ENCODE data around the gene ZNF138.
"Not testable (repeated sequence)": the region's sequence is repeated elsewhere in the genome, so short reads cannot be mapped to it uniquely, and the experiment has no call there.

Gene ZNF138

GRCh38 chr7:64849924-64850499 is 55.8 kb downstream of the ZNF138 start:
- H3K9ac ChIP-seq (ENCODE audit: low read length), result no peak overlapping the region
- H3K27ac ChIP-seq (ENCODE audit: low read depth, low read length), result no peak overlapping the region
- H3K4me3 ChIP-seq (ENCODE audit: low read length), result no peak overlapping the region
- no peaks in the 10 kb centered on the region for H3K4me1 ChIP-seq (ENCODE audit: control insufficient read depth, insufficient read depth, low read length)
- no peaks in the 10 kb centered on the region for H3K36me3 ChIP-seq (ENCODE audit: control insufficient read depth, insufficient read depth, low read length)
- H3K27me3 ChIP-seq (ENCODE audit: control insufficient read depth, insufficient read depth, low read length), result no peaks in the 10 kb centered on the region

- Histone ChIP-seq H3K4me3 (ENCODE audit: low read length) (no peak overlapping the region), H3K27me3 (ENCODE audit: control insufficient read depth, insufficient read depth, low read length) (no peaks in the 10 kb centered on the region), H3K4me1 (ENCODE audit: control insufficient read depth, insufficient read depth, low read length) (no peaks in the 10 kb centered on the region), H3K27ac (ENCODE audit: low read depth, low read length) (no peak overlapping the region), H3K9ac (ENCODE audit: low read length) (no peak overlapping the region), H3K36me3 (ENCODE audit: control insufficient read depth, insufficient read depth, low read length) (no peaks in the 10 kb centered on the region)
Measured at GRCh38 chr7:64853679-64854078, 59.5 kb downstream of the ZNF138 start.

DNA sequence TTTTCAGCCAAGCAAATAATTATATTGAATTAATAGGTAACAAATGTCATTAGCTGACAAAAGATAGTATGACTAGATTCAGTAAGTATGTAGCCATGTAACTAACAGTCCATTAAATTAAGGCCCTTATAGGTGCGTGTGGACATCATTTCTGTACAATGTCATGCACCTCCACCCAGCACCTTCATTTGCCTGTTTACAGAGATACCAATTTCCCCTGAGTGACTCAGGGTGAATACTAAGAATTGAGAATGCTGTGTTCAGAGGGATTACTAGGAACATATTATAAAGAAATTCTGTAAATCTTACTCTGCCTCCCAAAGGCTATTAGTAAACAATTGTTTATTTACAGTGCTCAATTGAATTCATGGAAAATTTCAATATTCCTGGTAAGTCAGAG is 60.7 kb downstream of the ZNF138 start:
- Histone ChIP-seq H3K4me1 (ENCODE audit: control insufficient read depth, insufficient read depth, low read length) (no peaks in the 10 kb centered on the region), H3K36me3 (ENCODE audit: control insufficient read depth, insufficient read depth, low read length) (no peaks in the 10 kb centered on the region)

GRCh38 chr7:64863021-64863420 is 68.8 kb downstream of the ZNF138 start:
- H3K9ac ChIP-seq (ENCODE audit: low read length), result no peak overlapping the region
- H3K27ac ChIP-seq (ENCODE audit: low read depth, low read length), result no peak overlapping the region
- no peak overlapping the region for H3K4me3 ChIP-seq (ENCODE audit: low read length)
- H3K4me1 ChIP-seq (ENCODE audit: control insufficient read depth, insufficient read depth, low read length), result no peaks in the 10 kb centered on the region
- H3K36me3 ChIP-seq (ENCODE audit: control insufficient read depth, insufficient read depth, low read length), result no peaks in the 10 kb centered on the region
- no peaks in the 10 kb centered on the region for H3K27me3 ChIP-seq (ENCODE audit: control insufficient read depth, insufficient read depth, low read length)

More for the DNA sequence above, 60.7 kb downstream of the ZNF138 start:
- H3K27me3 ChIP-seq (ENCODE audit: control insufficient read depth, insufficient read depth, low read length), result no peaks in the 10 kb centered on the region
- H3K27ac ChIP-seq (ENCODE audit: low read depth, low read length), result no peak overlapping the region
- no peak overlapping the region for H3K9ac ChIP-seq (ENCODE audit: low read length)
- no peak overlapping the region for H3K4me3 ChIP-seq (ENCODE audit: low read length)

DNA sequence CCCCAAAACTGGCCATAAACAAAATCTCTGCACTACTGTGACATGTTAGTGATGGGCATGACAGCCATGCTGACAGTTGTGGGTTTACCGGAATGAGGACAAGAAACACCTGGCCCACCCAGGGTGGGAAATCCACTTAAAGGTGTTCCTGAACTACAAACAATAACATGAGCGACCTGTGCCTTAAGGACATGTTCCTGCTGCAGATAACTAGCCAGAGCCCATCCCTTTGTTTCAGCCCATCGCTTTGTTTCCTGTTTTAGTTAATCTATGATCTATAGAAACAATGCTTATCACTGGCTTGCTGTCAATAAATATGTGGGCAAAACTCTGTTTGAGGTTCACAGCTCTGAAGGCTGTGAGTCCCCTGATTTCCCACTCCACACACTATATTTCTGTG is 69.3 kb downstream of the ZNF138 start:
- not testable (repeated sequence) for H3K9ac ChIP-seq (ENCODE audit: low read length); H3K4me3 ChIP-seq (ENCODE audit: low read length); H3K4me1 ChIP-seq (ENCODE audit: control insufficient read depth, insufficient read depth, low read length); H3K36me3 ChIP-seq (ENCODE audit: control insufficient read depth, insufficient read depth, low read length); H3K27me3 ChIP-seq (ENCODE audit: control insufficient read depth, insufficient read depth, low read length); H3K27ac ChIP-seq (ENCODE audit: low read depth, low read length)

- no peaks in the 10 kb centered on the region for H3K4me1 ChIP-seq (ENCODE audit: control insufficient read depth, insufficient read depth, low read length)
- no peak overlapping the region for H3K9ac ChIP-seq (ENCODE audit: low read length)
- no peaks in the 10 kb centered on the region for H3K36me3 ChIP-seq (ENCODE audit: control insufficient read depth, insufficient read depth, low read length)
- no peak overlapping the region for H3K4me3 ChIP-seq (ENCODE audit: low read length)
- H3K27me3 ChIP-seq (ENCODE audit: control insufficient read depth, insufficient read depth, low read length), result no peaks in the 10 kb centered on the region
- no peak overlapping the region for H3K27ac ChIP-seq (ENCODE audit: low read depth, low read length)
Measured at GRCh38 chr7:64863969-64864368, 69.7 kb downstream of the ZNF138 start.

- H3K36me3 ChIP-seq (ENCODE audit: control insufficient read depth, insufficient read depth, low read length), result no peaks in the 10 kb centered on the region
- no peaks in the 10 kb centered on the region for H3K4me1 ChIP-seq (ENCODE audit: control insufficient read depth, insufficient read depth, low read length)
- no peaks in the 10 kb centered on the region for H3K27me3 ChIP-seq (ENCODE audit: control insufficient read depth, insufficient read depth, low read length)
- no peak overlapping the region for H3K27ac ChIP-seq (ENCODE audit: low read depth, low read length)
- no peak overlapping the region for H3K9ac ChIP-seq (ENCODE audit: low read length)
- no peak overlapping the region for H3K4me3 ChIP-seq (ENCODE audit: low read length)
Measured at GRCh38 chr7:64867863-64868440, 73.7 kb downstream of the ZNF138 start.

DNA sequence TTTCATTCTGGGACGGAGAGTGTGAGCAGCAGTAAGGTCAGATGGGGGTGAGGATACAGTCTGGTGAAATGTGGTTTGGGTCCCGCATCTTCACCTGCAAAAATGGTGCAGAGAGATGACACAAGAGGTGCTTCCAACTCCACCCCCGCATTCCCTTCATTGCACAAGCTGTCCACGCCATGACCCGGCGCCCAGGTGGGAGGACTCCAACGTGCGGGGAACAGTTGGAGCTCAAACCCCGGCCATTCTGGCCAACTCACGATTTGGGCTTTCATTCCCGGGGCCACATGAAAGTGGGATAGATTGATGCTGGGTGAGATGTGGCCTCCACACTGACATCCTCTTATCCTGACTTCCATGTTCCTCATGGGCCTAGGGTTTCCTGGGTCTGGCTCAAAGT is 74.3 kb downstream of the ZNF138 start:
- Histone ChIP-seq H3K4me1 (ENCODE audit: control insufficient read depth, insufficient read depth, low read length) (no peaks in the 10 kb centered on the region), H3K27me3 (ENCODE audit: control insufficient read depth, insufficient read depth, low read length) (no peaks in the 10 kb centered on the region), H3K4me3 (ENCODE audit: low read length) (no peak overlapping the region), H3K36me3 (ENCODE audit: control insufficient read depth, insufficient read depth, low read length) (no peaks in the 10 kb centered on the region), H3K27ac (ENCODE audit: low read depth, low read length) (no peak overlapping the region), H3K9ac (ENCODE audit: low read length) (no peak overlapping the region)

GRCh38 chr7:64869121-64869725 is 75.0 kb downstream of the ZNF138 start:
- no peak overlapping the region for H3K4me3 ChIP-seq (ENCODE audit: low read length)
- no peaks in the 10 kb centered on the region for H3K4me1 ChIP-seq (ENCODE audit: control insufficient read depth, insufficient read depth, low read length)
- H3K27ac ChIP-seq (ENCODE audit: low read depth, low read length), result no peak overlapping the region
- H3K36me3 ChIP-seq (ENCODE audit: control insufficient read depth, insufficient read depth, low read length), result no peaks in the 10 kb centered on the region
- no peaks in the 10 kb centered on the region for H3K27me3 ChIP-seq (ENCODE audit: control insufficient read depth, insufficient read depth, low read length)
- H3K9ac ChIP-seq (ENCODE audit: low read length), result no peak overlapping the region

DNA sequence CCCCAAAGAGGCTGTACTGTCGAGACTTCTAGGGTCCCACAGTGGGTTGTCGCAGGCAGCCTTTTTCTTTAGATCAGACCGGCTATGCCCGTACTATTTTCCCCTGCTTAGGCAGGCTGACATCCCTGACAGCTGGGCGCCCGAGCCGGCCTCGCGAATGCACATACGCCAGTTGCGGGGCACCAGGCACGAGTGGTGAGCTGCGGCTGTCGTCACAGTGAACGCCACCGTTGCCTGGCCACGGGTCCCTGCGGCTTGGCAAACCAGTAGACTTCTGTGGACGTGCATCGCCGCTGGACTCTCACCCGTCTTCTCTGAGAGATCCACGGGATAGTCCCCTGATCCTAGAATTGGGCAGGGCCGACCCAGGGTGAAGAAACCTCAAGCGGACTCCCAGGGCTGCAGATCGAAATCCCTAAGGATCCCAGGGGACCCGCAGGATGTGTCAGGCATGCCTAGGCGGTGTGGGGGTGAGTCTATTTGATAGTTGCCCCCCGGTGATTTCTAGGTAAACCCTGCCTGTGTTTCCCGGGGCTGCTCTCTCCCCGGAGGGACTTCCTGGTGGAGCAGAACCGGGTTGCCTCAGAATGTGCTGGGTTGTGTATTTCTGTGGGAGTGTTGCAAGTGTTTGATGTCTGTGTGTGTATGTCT is 75.8 kb downstream of the ZNF138 start:
- H3K27ac ChIP-seq (ENCODE audit: low read depth, low read length), result no peak overlapping the region
- H3K36me3 ChIP-seq (ENCODE audit: control insufficient read depth, insufficient read depth, low read length), result no peaks in the 10 kb centered on the region
- H3K27me3 ChIP-seq (ENCODE audit: control insufficient read depth, insufficient read depth, low read length), result no peaks in the 10 kb centered on the region
- no peaks in the 10 kb centered on the region for H3K4me1 ChIP-seq (ENCODE audit: control insufficient read depth, insufficient read depth, low read length)
- H3K4me3 ChIP-seq (ENCODE audit: low read length), result no peak overlapping the region
- no peak overlapping the region for H3K9ac ChIP-seq (ENCODE audit: low read length)

GRCh38 chr7:64870656-64871055 is 76.4 kb downstream of the ZNF138 start:
- Histone ChIP-seq H3K4me1 (ENCODE audit: control insufficient read depth, insufficient read depth, low read length) (no peaks in the 10 kb centered on the region), H3K4me3 (ENCODE audit: low read length) (no peak overlapping the region), H3K27me3 (ENCODE audit: control insufficient read depth, insufficient read depth, low read length) (no peaks in the 10 kb centered on the region), H3K36me3 (ENCODE audit: control insufficient read depth, insufficient read depth, low read length) (no peaks in the 10 kb centered on the region), H3K9ac (ENCODE audit: low read length) (no peak overlapping the region), H3K27ac (ENCODE audit: low read depth, low read length) (no peak overlapping the region)

DNA sequence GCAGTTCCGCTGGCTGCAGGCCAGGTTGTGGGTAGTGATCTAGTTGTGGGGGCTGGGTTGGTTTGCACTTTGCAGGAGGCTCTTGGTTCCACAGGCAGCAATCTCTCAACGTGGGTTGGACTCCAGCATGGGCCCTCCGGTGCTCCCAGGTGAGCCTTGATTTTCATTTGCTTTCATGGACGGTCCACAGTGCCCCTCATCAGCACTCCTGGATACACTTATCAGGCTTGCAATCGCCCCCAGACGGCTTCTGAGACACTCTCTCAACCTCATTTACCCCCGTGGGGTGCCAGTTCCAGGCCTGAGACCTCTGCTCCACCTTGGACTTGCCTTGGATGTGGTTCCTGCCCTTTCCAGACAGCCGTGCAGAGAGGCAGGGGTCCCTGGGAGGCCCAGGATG is 77.5 kb downstream of the ZNF138 start:
- Histone ChIP-seq H3K4me3 (ENCODE audit: low read length) (no peak overlapping the region), H3K27ac (ENCODE audit: low read depth, low read length) (no peak overlapping the region), H3K27me3 (ENCODE audit: control insufficient read depth, insufficient read depth, low read length) (no peaks in the 10 kb centered on the region), H3K36me3 (ENCODE audit: control insufficient read depth, insufficient read depth, low read length) (no peaks in the 10 kb centered on the region), H3K4me1 (ENCODE audit: control insufficient read depth, insufficient read depth, low read length) (no peaks in the 10 kb centered on the region), H3K9ac (ENCODE audit: low read length) (no peak overlapping the region)

All from rectal smooth muscle tissue (tissue), 1 donor.